Right lobe of liver (tissue), 6 donors: ENCODE results near the gene CNIH2. TPM values are rescaled to one million over a fixed set of nuclear protein-coding genes. Genes with fewer than 3 reads are reported as not detected.

Experiments used
- ATAC-seq, 4 donors: fragments of 200-7000 bp; cut with Tn5 transposase; one replicate each; pipeline ENCODE4 v1.9.1; 2020; ENCODE audit warnings: mild to moderate bottlenecking in 4 of 4, moderate library complexity in 4 of 4
- DNase-seq, 3 donors: peaks; one replicate each; pipeline ENCODE4 v3.0.0-alpha.2; 2020
- H3K27ac ChIP-seq, 3 donors: fragments of 200-600 bp; one replicate each; pipeline ENCODE4 v1.8.0; 2022
- H3K27me3 ChIP-seq, 2 donors: fragments of 200-600 bp; one replicate each; pipeline ENCODE4 v1.8.0; 2022
- H3K36me3 ChIP-seq, 4 donors: fragments of 200-600 bp; sonication (generic) in 1 of 4; one replicate each; pipeline versions ENCODE4 v1.5.1 to v1.8.0; 2017 to 2022; ENCODE audit warnings: control low read depth in 1 of 4
- H3K4me1 ChIP-seq, 4 donors: fragments of 200-600 bp; sonication (generic) in 1 of 4; one replicate each; pipeline versions ENCODE4 v1.5.1 to v1.8.0; 2017 to 2022; ENCODE audit warnings: control low read depth in 1 of 4
- H3K4me3 ChIP-seq, 3 donors: fragments of 200-600 bp; one replicate each; pipeline ENCODE4 v1.8.0; 2022
- H3K9me3 ChIP-seq, 4 donors: fragments of 200-600 bp; sonication (generic) in 1 of 4; one replicate each; pipeline versions ENCODE4 v1.5.1 to v1.8.0; 2017 to 2022; ENCODE audit warnings: control low read depth in 1 of 4
- CTCF ChIP-seq, 4 donors: fragments of 200-600 bp in 3 of 4; fragments of 450-650 bp in 1 of 4; IDR thresholded peaks; one replicate each; pipeline versions ENCODE4 v1.5.1 to v1.8.0; 2016 to 2022; ENCODE audit warnings: antibody characterized with exemption in 4 of 4, mild to moderate bottlenecking in 2 of 4
- POLR2A ChIP-seq: fragments of 450-650 bp; IDR thresholded peaks from one replicate; pipeline ENCODE4 v1.6.1; 2017; ENCODE audit warnings: antibody characterized with exemption, mild to moderate bottlenecking
- WGBS: methylation state at CpG from one replicate; pipeline ENCODE4 v1.1.6; 2018; ENCODE audit warnings: low coverage, low lambda C conversion rate; ENCODE audit not compliant: insufficient coverage; ENCODE audit errors: missing lambda C conversion rate; 5-methylcytosine and 5-hydroxymethylcytosine counted together
- intact Hi-C, 2 donors: fragments of 100-400 bp; cut with DNase I; formaldehyde crosslinking; loops; one replicate each; pipeline versions ENCODE4 v1.11.2 to v1.14.1; 2022
- total RNA-seq, 6 experiments: library from RNA; depleted of rRNA in 2 of 6; stranded (reverse); fragments of >200 nt in 2 of 6; fragmentation: NEBNext Ultra II Directional in 3 of 6; extraction: Animal tissue kit (Norgen Biotek cat#: 25700) in 3 of 6; gene quantifications; one replicate each; pipeline versions ENCODE4 v1.1.0 to v1.2.4, GENCODE V29; 2016 to 2023
- donor health status: DM: no; HTN: yes; CAD: no.
- donor health status: DM: no; HTN: no; CAD: no.
- donor health status: DM: no; HTN: no; CAD: no.
- donor health status: DM: no; HTN: yes; CAD: no.
- donor health status: DM: no; HTN: yes; CAD: no.

Gene CNIH2
- total RNA-seq, 6 experiments from 2014 or later: 0.26 to 0.51 TPM; not detected in 4

- Histone ChIP-seq H3K27me3 (no peaks in the 10 kb centered on the region), H3K4me3 (no peak overlapping the region), H3K27ac (no peak overlapping the region), H3K9me3 (no peaks in the 10 kb centered on the region), H3K36me3 (no peaks in the 10 kb centered on the region), H3K4me1 (peaks cover 0 to 8% (median 2%) of the 10 kb centered on the region in 4 donors)
- 88% methylated on average over 8 of the region's 20 CpGs for WGBS
- ATAC-seq (no peak), DNase-seq (no peak)
- TF ChIP-seq POLR2A (no peak), CTCF (IDR thresholded peaks at IDR 0.05) (no peak)
- intact Hi-C loops: no loop called here
These were observed 11.5 kb upstream of the CNIH2 start for GRCh38 chr11:66266378-66267038.

DNA sequence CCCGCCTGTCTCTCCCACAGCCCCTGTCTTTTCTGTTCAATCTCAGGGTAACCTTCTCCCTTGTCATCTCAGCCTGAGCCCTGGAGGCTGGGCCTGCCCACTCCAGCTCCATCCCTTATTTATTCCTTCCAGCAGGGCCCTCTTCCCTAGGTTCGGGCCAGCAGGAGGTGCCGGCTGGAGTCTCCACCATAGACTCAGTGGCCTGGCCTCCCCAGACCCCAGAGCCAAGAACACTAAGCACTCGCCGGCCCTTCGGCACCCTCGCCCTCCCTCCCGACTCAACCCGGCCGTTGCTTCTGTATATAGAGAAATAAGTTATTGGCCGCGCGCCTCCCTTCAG lies 11.0 kb upstream of the CNIH2 start:
- Histone ChIP-seq H3K9me3 (no peaks in the 10 kb centered on the region), H3K4me3 (peak overlapping the region; percentile 81 to 97 (median 90)), H3K27me3 (no peaks in the 10 kb centered on the region), H3K36me3 (peaks cover 0 to 4% (median 2%) of the 10 kb centered on the region in 4 donors), H3K4me1 (peaks cover 0 to 8% (median 2%) of the 10 kb centered on the region in 4 donors), H3K27ac (peak overlapping the region in 2 of 3 donors; percentile 86 to 96)
- no peak for DNase-seq
- intact Hi-C loops: no loop called here
- TF ChIP-seq POLR2A: no peak
- TF ChIP-seq CTCF (IDR thresholded peaks at IDR 0.05): no peak
- ATAC-seq: no peak
- WGBS: 36% methylated on average over 13 of the region's 13 CpGs

GRCh38 chr11:66267379-66268243 lies 10.4 kb upstream of the CNIH2 start:
- intact Hi-C loops: no loop called here
- Histone ChIP-seq H3K9me3 (no peaks in the 10 kb centered on the region), H3K27ac (peak overlapping the region; percentile 75 to 96 (median 86)), H3K36me3 (peaks cover 0 to 10% (median 8%) of the 10 kb centered on the region in 4 donors), H3K4me1 (peaks cover 0 to 8% (median 2%) of the 10 kb centered on the region in 4 donors), H3K27me3 (no peaks in the 10 kb centered on the region), H3K4me3 (peak overlapping the region; percentile 81 to 97 (median 90))
- 1% methylated on average over 38 of the region's 61 CpGs for WGBS
- peak; percentile 32 for TF ChIP-seq POLR2A
- no peak for TF ChIP-seq CTCF (IDR thresholded peaks at IDR 0.05)
- peak; percentile 72 to 82 (median 75) for ATAC-seq
- peak; percentile 89 to 91 (median 89) for DNase-seq

GRCh38 chr11:66268244-66268951 lies 9.6 kb upstream of the CNIH2 start, which contains the start of gene RAB1B:
Gene RAB1B (plus strand): TSS chr11:66268639. CDS start chr11:66268680, 41 bp downstream.
- H3K36me3 ChIP-seq: peaks cover 0 to 18% (median 16%) of the 10 kb centered on the region in 4 donors
- intact Hi-C loops: no loop called here
- peak; percentile 100 for DNase-seq
- WGBS: 2% methylated on average over 13 of the region's 64 CpGs
- H3K27me3 ChIP-seq: no peaks in the 10 kb centered on the region
- no peaks in the 10 kb centered on the region for H3K9me3 ChIP-seq
- H3K4me1 ChIP-seq: peaks cover 0 to 8% (median 2%) of the 10 kb centered on the region in 4 donors
- ATAC-seq: peak; percentile 87 to 93 (median 88)
- peak within 1 kb of the TSS; percentile 86 to 96 (median 91) for H3K27ac ChIP-seq
- TF ChIP-seq POLR2A (peak; percentile 49), CTCF (IDR thresholded peaks at IDR 0.05) (no peak)
- peak within 1 kb of the TSS; percentile 81 to 97 (median 90) for H3K4me3 ChIP-seq
